Jurkat, Clone E6-1 (cell line): ENCODE measurements around the gene ODAD4.
A peak's percentile ranks its signal among the peaks of the same experiment; 100 is the strongest.

Experiments
- DNase-seq: peaks from one replicate; pipeline ENCODE4 v3.0.0-alpha.2; 2011; ENCODE audit warnings: low read depth, low spot score
- H3K4me3 ChIP-seq: 2 replicates; pipeline ENCODE4 v1.5.1; 2011; ENCODE audit warnings: mild to moderate bottlenecking, low read length, control low read depth, moderate library complexity

The ODAD4 gene

GRCh38 chr17:41937970-41938954, 7.8 kb downstream of the ODAD4 start:
- no peak overlapping the region for H3K4me3 ChIP-seq
- no peak for DNase-seq

- DNase-seq: no peak
- H3K4me3 ChIP-seq: no peak overlapping the region
Measured at GRCh38 chr17:41939044-41939692, 8.8 kb downstream of the ODAD4 start.

- H3K4me3 ChIP-seq: no peak overlapping the region
- DNase-seq: no peak
Measured at GRCh38 chr17:41939693-41940090, 9.3 kb downstream of the ODAD4 start.

- no peak for DNase-seq
- no peak overlapping the region for H3K4me3 ChIP-seq
Measured at GRCh38 chr17:41941168-41941567, 10.8 kb downstream of the ODAD4 start.

- H3K4me3 ChIP-seq: no peak overlapping the region
- DNase-seq: no peak
Measured at GRCh38 chr17:41942626-41943373, 12.4 kb downstream of the ODAD4 start.

- no peak overlapping the region for H3K4me3 ChIP-seq
- DNase-seq: no peak
Measured at GRCh38 chr17:41943492-41943891, 13.1 kb downstream of the ODAD4 start.

- DNase-seq: no peak
Measured at GRCh38 chr17:41944943-41945342, 14.5 kb downstream of the ODAD4 start.

GRCh38 chr17:41948762-41949460, 18.5 kb downstream of the ODAD4 start:
- DNase-seq: no peak
- H3K4me3 ChIP-seq: no peak overlapping the region

More at GRCh38 chr17:41944943-41945342, 14.5 kb downstream of the ODAD4 start:
- H3K4me3 ChIP-seq: no peak overlapping the region

GRCh38 chr17:41956522-41956921, 26.1 kb downstream of the ODAD4 start:
- H3K4me3 ChIP-seq: no peak overlapping the region
- no peak for DNase-seq

- DNase-seq: no peak
- H3K4me3 ChIP-seq: no peak overlapping the region
Measured at GRCh38 chr17:41957031-41957868, 26.8 kb downstream of the ODAD4 start.

GRCh38 chr17:41957869-41958439, 27.5 kb downstream of the ODAD4 start:
- no peak for DNase-seq
- no peak overlapping the region for H3K4me3 ChIP-seq

- no peak overlapping the region for H3K4me3 ChIP-seq
- DNase-seq: no peak
Measured at GRCh38 chr17:41959030-41959335, 28.6 kb downstream of the ODAD4 start.

- DNase-seq: peak; percentile 24
- H3K4me3 ChIP-seq: no peak overlapping the region
Measured at GRCh38 chr17:41959336-41960095, 29.1 kb downstream of the ODAD4 start.

GRCh38 chr17:41962111-41962510, 31.7 kb downstream of the ODAD4 start:
- no peak for DNase-seq
- no peak overlapping the region for H3K4me3 ChIP-seq

- H3K4me3 ChIP-seq: no peak overlapping the region
- peak; percentile 66 for DNase-seq
Measured at GRCh38 chr17:41962768-41963434, 32.5 kb downstream of the ODAD4 start.

GRCh38 chr17:41965694-41966462, 35.5 kb downstream of the ODAD4 start:
- DNase-seq: no peak
- peak overlapping the region; percentile 82 for H3K4me3 ChIP-seq
